Common myeloid progenitor, CD34-positive (primary cell): ENCODE measurements around the gene DPH7.

ENCODE experiments used
- CTCF ChIA-PET: fragments of 350-600 bp; sonication (Branson Sonifier 250); formaldehyde crosslinking; loops from one replicate; lab custom pipeline; 2021; ENCODE audit warnings: antibody characterized with exemption; lab: Charles Lee
- POLR2A ChIA-PET: fragments of 350-600 bp; sonication (Branson Sonifier 250); formaldehyde crosslinking; loops from one replicate; lab custom pipeline; 2021; ENCODE audit warnings: antibody characterized with exemption; lab: Charles Lee
- DNase-seq, 3 donors: peaks; one replicate each; pipeline versions ENCODE4 v3.0.0 to v3.0.0-alpha.2; 2013
- H3K27ac ChIP-seq, 2 experiments: 1 replicate in 1 of 2; 2 replicates in 1 of 2; pipeline ENCODE4 v1.7.0; 2013; ENCODE audit warnings: inconsistent platforms in 2 of 2, low read length in 2 of 2, mild to moderate bottlenecking in 2 of 2, low read depth in 1 of 2, moderate library complexity in 1 of 2; ENCODE audit not compliant: severe bottlenecking in 2 of 2, insufficient read depth in 1 of 2, poor library complexity in 1 of 2
- H3K27me3 ChIP-seq, 5 experiments: replicated peaks in 2 of 5; 1 replicate in 3 of 5; 2 replicates in 2 of 5; pipeline versions ENCODE4 v1.6.1 to v1.7.0; 2013; ENCODE audit warnings: low read length in 4 of 5, mild to moderate bottlenecking in 2 of 5, moderate library complexity in 2 of 5, inconsistent platforms in 1 of 5; ENCODE audit not compliant: insufficient read depth in 5 of 5, control insufficient read depth in 4 of 5
- H3K36me3 ChIP-seq, 4 experiments: 1 replicate in 2 of 4; 2 replicates in 2 of 4; pipeline versions ENCODE4 v1.6.1 to v1.7.0; 2013; ENCODE audit warnings: low read length in 3 of 4, control low read depth in 1 of 4, mild to moderate bottlenecking in 1 of 4; ENCODE audit not compliant: control insufficient read depth in 4 of 4, insufficient read depth in 4 of 4
- H3K4me1 ChIP-seq, 4 experiments: 1 replicate in 3 of 4; 2 replicates in 1 of 4; pipeline versions ENCODE4 v1.6.1 to v1.7.1; 2013; ENCODE audit warnings: low read length in 3 of 4, mild to moderate bottlenecking in 3 of 4, control low read depth in 1 of 4, inconsistent platforms in 1 of 4, moderate library complexity in 1 of 4; ENCODE audit not compliant: control insufficient read depth in 4 of 4, insufficient read depth in 4 of 4; ENCODE audit errors: control extremely low read depth in 1 of 4
- H3K4me3 ChIP-seq, 7 experiments: 1 replicate in 4 of 7; 2 replicates in 3 of 7; pipeline versions ENCODE4 v1.5.1 to v1.7.0; 2013; ENCODE audit warnings: mild to moderate bottlenecking in 7 of 7, low read length in 6 of 7, moderate library complexity in 6 of 7, inconsistent platforms in 2 of 7, low read depth in 2 of 7, control low read depth in 1 of 7; ENCODE audit not compliant: insufficient read depth in 4 of 7, control insufficient read depth in 1 of 7; ENCODE audit errors: extremely low read depth in 1 of 7
- H3K9me3 ChIP-seq, 5 experiments: 1 replicate in 4 of 5; 2 replicates in 1 of 5; pipeline versions ENCODE4 v1.6.1 to v1.7.1; 2013; ENCODE audit warnings: low read length in 4 of 5, mild to moderate bottlenecking in 2 of 5, inconsistent platforms in 1 of 5, low read depth in 1 of 5, moderate library complexity in 1 of 5; ENCODE audit not compliant: control insufficient read depth in 4 of 5, insufficient read depth in 2 of 5; ENCODE audit errors: control extremely low read depth in 1 of 5
- WGBS: methylation state at CpG from one replicate; pipeline ENCODE4 v1.1.5; 2013; ENCODE audit not compliant: insufficient coverage; 5-methylcytosine and 5-hydroxymethylcytosine counted together

Gene DPH7

GRCh38 chr9:137613738-137614523, 35.2 kb upstream of the DPH7 start:
- CTCF ChIA-PET: no interaction called here
- H3K4me1 ChIP-seq: peaks cover 0 to 30% (median 27%) of the 10 kb centered on the region in 4 experiments
- H3K9me3 ChIP-seq: no peaks in the 10 kb centered on the region
- H3K4me3 ChIP-seq: no peak overlapping the region
- H3K27ac ChIP-seq: no peak overlapping the region
- 99% methylated on average over 25 of the region's 27 CpGs for WGBS
- H3K36me3 ChIP-seq: peaks cover 4 to 44% (median 27%) of the 10 kb centered on the region in 4 experiments
- no peak for DNase-seq
- no peaks in the 10 kb centered on the region for H3K27me3 ChIP-seq
- POLR2A ChIA-PET: no interaction called here

- peaks cover 0 to 35% (median 33%) of the 10 kb centered on the region in 4 experiments for H3K4me1 ChIP-seq
- no peaks in the 10 kb centered on the region for H3K27me3 ChIP-seq
- no peak overlapping the region for H3K27ac ChIP-seq
- no peak overlapping the region for H3K4me3 ChIP-seq
- no peak for DNase-seq
- H3K36me3 ChIP-seq: peaks cover 4 to 48% (median 27%) of the 10 kb centered on the region in 4 experiments
- POLR2A ChIA-PET: no interaction called here
- CTCF ChIA-PET: no interaction called here
- H3K9me3 ChIP-seq: no peaks in the 10 kb centered on the region
- WGBS: 100% methylated on average over 4 of the region's 5 CpGs
These were observed 34.5 kb upstream of the DPH7 start for GRCh38 chr9:137613259-137613658.

GRCh38 chr9:137612741-137613142, 34.0 kb upstream of the DPH7 start:
- 92% methylated on average over 8 of the region's 8 CpGs for WGBS
- no peak for DNase-seq
- Histone ChIP-seq H3K9me3 (no peaks in the 10 kb centered on the region), H3K27ac (no peak overlapping the region), H3K4me3 (no peak overlapping the region), H3K36me3 (peaks cover 4 to 48% (median 27%) of the 10 kb centered on the region in 4 experiments), H3K4me1 (peaks cover 0 to 34% (median 34%) of the 10 kb centered on the region in 4 experiments), H3K27me3 (no peaks in the 10 kb centered on the region)
- POLR2A ChIA-PET: no interaction called here
- CTCF ChIA-PET: no interaction called here

GRCh38 chr9:137611623-137612609, 33.2 kb upstream of the DPH7 start:
- WGBS: 74% methylated on average over 15 of the region's 21 CpGs
- Histone ChIP-seq H3K36me3 (peaks cover 4 to 48% (median 27%) of the 10 kb centered on the region in 4 experiments), H3K4me3 (peak overlapping the region in 1 of 7 experiments; percentile 24), H3K27me3 (no peaks in the 10 kb centered on the region), H3K9me3 (no peaks in the 10 kb centered on the region), H3K27ac (peak overlapping the region in 1 of 2 experiments; percentile 47), H3K4me1 (peaks cover 1 to 39% (median 36%) of the 10 kb centered on the region in 4 experiments)
- CTCF ChIA-PET: interaction anchor here (1.1 to 1.6 kb wide), 2 partner anchors 9 to 30 kb away, joined by 3 to 5 read pairs; no protein-coding TSS in a partner anchor
- peak in 2 of 3 donors; percentile 72 to 74 for DNase-seq
- POLR2A ChIA-PET: no interaction called here

GRCh38 chr9:137610944-137611343, 32.2 kb upstream of the DPH7 start:
- DNase-seq: no peak
- 94% methylated on average over 6 of the region's 6 CpGs for WGBS
- ChIA-PET POLR2A (no interaction called here), CTCF (interaction anchor here (1.1 to 1.6 kb wide), 3 partner anchors 8 to 29 kb away, joined by 3 to 5 read pairs (median 3); no protein-coding TSS in a partner anchor)
- H3K4me3 ChIP-seq: no peak overlapping the region
- peaks cover 3 to 41% (median 26%) of the 10 kb centered on the region in 4 experiments for H3K36me3 ChIP-seq
- H3K4me1 ChIP-seq: peaks cover 1 to 47% (median 45%) of the 10 kb centered on the region in 4 experiments
- H3K27ac ChIP-seq: no peak overlapping the region
- no peaks in the 10 kb centered on the region for H3K27me3 ChIP-seq
- H3K9me3 ChIP-seq: no peaks in the 10 kb centered on the region

- Histone ChIP-seq H3K4me1 (peaks cover 3 to 61% (median 59%) of the 10 kb centered on the region in 4 experiments), H3K9me3 (no peaks in the 10 kb centered on the region), H3K36me3 (peaks cover 0 to 6% (median 1%) of the 10 kb centered on the region in 4 experiments), H3K27ac (no peak overlapping the region), H3K4me3 (peak overlapping the region in 4 of 7 experiments; percentile 11 to 83 (median 79)), H3K27me3 (no peaks in the 10 kb centered on the region)
- WGBS: 94% methylated on average over 14 of the region's 17 CpGs
- no peak for DNase-seq
- ChIA-PET POLR2A (interaction anchor here (0.6 kb wide), 1 partner anchor 12 kb away, joined by 3 read pairs; the partner anchor contains the start of gene EHMT1), CTCF (interaction anchor here (0.6 to 1.3 kb wide), 3 partner anchors 18 to 1664 kb away, joined by 3 read pairs; no protein-coding TSS in a partner anchor)
These were observed 28.6 kb upstream of the DPH7 start for GRCh38 chr9:137607141-137607857.
